Activated gamma-delta T cell treated with anti-CD3 and anti-CD28 coated beads, Interleukin-2, amount 50 U/mL, for 16 hours (primary cell): ENCODE data around the gene C1orf122.

Source experiments
- DNase-seq: peaks from one replicate; pipeline ENCODE4 v3.0.0-alpha.2; 2020; ENCODE audit warnings: low read depth

The C1orf122 gene

DNA sequence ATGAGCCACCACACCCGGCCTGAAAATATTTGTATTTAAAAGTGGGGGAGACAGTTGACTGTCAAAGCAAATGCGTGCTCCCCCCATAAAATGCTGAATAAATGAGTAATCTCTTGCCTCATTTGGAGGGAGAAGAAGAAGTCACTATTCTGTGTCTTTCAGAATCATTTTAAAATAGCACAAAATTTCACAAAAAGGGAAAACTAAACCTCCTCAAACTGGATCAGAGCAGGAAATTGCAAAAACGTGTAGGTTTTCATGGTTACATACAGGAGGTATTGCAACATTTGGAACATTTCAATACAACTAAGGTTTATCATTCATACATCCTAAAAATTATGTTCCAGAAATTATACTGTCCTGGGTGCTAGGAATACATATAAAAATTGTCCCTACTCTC, 38.2 kb downstream of the C1orf122 start:
- no peak for DNase-seq

- no peak for DNase-seq
Observed at GRCh38 chr1:37846647-37847339, 39.2 kb downstream of the C1orf122 start.

DNA sequence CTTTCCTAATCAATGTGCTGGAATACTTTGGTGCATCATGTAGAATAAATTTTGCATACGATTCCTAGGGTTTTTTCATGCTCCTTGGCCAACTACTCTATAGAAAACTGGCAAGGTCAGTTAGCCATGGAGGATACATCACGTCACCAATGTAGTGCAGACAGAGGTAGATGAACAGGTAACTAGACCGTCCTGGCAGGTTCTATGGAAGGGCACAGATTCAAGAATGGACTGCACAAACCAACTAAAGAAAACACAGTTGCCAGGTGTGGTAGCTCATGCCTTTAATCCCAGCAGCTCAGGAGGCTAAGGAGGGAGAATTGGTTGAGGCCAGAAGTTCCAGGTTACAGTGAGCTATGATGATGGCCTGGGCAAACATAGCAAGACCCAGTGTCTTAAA, 41.9 kb downstream of the C1orf122 start:
- no peak for DNase-seq

GRCh38 chr1:37850352-37850955, 42.9 kb downstream of the C1orf122 start:
- DNase-seq: no peak

GRCh38 chr1:37851262-37851661, 43.7 kb downstream of the C1orf122 start:
- DNase-seq: no peak

GRCh38 chr1:37851782-37852210, 44.2 kb downstream of the C1orf122 start:
- no peak for DNase-seq

DNA sequence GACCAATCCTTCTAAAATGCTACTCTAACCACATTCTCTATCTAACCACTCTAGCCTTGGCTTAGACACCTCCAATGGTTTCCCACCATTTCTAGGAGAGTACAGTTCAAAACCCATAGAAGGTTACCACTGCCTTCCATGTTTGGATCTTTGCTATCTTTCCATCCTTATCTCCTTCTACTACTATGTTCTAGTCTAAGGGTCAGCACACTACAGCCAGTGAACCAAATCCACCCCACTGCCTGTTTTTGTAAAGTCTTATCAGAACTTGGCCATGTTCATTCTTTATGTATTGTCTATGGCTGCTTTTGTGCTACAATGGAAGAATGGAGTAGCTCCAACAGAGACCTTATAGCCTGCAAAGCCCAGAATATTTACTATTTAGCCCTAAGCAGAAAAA, 45.6 kb downstream of the C1orf122 start:
- DNase-seq: no peak

DNA sequence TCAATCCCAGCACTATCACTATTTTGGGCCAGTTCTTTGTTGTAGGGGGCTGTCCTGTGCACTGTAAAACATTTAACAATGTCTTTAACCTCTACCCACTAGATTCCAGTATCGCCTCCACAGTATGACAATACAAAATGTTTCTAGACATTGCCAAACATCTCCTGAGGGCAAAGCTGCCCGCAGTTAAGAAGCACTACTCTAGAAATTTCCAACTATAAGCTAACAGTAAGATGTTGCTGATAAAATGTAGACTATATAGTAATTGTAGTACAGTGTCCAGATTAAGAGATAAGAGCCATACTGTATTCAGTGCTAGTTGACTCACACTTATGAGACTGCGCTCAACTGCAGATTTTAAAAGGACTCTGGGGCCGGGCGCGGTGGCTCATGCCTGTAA, 46.8 kb downstream of the C1orf122 start:
- no peak for DNase-seq
